DMS153 treated with DMSO at 0.1 percent for 48 hours (cell line): ENCODE measurements around the gene PPFIBP2.

Experiments used
- DNase-seq: peaks from one replicate; lab custom pipeline; 2025; ENCODE audit not compliant: unreplicated experiment; lab: John Stamatoyannopoulos, UW

PPFIBP2 gene

GRCh38 chr11:7595951-7596350 lies 82.2 kb downstream of the PPFIBP2 start:
- no peak for DNase-seq

DNA sequence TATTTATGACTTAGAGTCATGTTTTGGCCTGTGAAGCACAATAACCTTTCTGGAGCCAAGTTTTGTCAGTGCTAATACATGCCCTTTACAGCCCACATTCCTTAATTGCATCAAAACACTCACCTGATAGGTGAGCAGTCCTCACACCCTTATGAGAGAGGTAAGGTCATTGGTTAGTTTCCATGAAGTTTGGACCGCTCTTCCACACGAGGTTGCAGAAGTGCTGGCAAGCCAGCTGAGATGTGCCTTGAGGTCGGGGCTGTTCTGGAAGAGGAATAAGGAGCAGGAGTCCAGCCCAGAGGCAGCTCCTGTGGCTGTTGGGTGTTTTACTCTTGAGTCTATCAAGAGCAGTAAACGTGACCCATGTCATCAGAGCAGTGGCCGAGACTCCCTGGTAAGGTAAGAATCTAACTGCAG lies 83.2 kb downstream of the PPFIBP2 start:
- no peak for DNase-seq

DNA sequence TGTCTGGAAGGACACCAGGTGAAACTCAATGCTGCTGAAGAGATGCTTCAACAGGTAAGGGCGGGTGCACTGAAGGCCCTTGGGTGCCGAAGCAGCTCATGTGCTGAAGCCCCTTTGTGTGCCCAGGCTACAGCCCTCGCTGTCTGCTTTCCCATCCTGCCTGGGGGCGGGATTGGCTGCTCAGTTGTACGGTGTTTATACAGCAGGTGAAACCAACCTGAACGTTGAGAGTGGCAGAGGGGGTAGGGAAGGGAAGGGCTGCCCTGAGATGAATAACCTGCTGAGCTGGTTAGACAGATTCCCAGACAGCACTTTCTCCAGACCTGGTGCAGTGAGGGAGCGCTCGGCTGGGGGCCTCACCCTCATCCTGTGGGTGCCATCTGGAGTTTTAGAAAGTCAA lies 83.8 kb downstream of the PPFIBP2 start:
- peak; percentile 77 for DNase-seq

DNA sequence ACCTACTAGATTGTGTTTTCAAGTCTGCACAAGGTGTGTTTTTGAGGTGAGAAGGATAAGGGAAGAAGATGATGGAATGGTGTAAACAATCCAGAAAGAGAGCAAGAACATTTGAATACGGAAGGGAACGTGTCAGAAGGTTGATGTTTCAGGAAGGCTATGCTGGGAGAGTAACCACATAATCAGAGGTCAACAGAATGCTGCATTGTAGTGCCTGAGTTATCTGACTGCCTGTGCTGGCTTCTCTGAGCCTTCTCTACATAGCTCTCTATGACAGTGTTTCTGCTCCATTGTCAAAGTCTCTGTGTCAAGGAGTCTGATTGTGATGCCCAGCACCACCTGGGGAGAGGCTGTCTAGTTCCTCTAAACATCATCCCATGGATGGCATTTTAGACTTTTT lies 85.4 kb downstream of the PPFIBP2 start:
- no peak for DNase-seq

- DNase-seq = no peak
Measured at GRCh38 chr11:7600205-7600775, 86.5 kb downstream of the PPFIBP2 start.

GRCh38 chr11:7603031-7603781 lies 89.4 kb downstream of the PPFIBP2 start:
- no peak for DNase-seq

DNA sequence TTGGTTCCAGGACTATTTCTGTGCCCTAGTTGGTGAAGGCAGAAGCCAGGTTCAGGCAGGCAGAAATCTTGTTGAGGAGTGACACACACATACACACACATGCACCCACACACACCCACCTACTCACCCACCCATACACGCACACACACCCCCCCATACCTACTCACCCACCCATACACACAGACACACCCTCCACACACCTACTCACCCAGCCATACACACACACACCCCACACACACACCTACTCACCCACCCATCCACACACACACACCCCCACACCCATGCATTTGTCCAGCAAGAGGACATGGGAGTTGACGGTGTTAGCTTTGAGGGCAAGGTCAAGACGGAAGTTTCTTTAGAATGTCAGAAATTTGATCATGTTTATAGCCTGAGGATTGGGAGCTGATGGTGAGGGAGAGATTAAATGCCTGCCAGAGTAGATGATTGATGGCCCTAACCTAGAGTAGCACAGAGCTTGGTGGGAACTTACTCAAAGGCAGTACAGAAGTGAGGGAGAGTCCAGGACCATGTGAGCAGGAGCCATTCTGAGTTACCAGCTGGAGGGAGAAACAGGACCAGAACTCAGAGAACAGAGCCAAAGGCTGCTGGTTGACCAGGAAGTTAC lies 90.6 kb downstream of the PPFIBP2 start:
- no peak for DNase-seq

DNA sequence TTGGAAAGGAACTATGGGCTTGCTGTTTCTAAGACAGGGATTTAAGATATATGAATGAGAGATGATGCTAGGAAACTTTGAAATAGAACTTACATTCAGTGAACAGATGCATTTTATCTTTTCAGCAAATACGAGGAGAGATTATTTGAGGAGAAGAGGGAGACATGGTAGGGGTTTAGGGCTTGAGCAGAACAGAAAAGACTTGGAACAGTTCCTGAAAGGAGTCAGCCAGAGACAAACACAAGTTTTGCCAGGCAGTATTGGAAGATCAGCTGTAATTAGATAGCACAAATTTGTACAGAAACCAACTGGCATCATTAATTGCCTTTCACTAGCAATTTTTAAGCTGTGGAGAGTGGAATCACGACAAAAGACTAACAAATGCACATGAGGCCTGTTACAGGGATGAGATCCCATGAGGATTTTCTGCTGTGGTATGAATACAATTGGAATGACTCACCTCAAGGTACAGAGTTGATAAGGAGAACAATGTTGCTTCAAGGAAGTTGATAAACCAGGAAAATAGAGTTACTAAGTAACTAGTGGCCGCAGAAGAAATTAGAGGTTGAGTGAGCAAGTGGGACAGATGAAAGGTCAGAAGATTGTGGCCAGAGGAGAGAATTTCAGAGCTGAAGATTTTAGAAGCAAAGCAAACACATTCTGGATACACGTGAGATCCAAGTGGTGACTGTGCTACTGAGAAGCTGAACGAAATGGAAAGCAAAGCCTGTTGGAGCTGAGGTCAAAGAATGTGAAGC lies 91.6 kb downstream of the PPFIBP2 start:
- DNase-seq = no peak

DNA sequence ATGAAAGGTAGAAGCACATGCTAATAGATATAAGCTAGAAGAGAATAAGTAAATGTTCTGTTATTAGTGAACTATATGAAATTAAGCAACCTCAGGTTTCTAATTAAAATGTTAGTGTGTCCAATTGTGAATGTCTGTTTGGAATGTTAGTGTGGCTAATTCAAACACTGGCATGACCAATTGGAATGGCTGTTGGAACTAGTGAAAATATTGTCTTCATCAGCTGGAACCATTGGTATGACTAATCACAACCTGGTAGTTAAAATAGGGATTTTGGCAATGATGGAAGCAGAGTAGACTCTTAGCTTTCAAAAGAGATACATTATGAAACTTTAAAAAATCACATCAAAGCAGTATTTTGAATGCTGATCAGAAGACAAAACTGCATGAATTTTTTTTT lies 92.7 kb downstream of the PPFIBP2 start:
- no peak for DNase-seq

DNA sequence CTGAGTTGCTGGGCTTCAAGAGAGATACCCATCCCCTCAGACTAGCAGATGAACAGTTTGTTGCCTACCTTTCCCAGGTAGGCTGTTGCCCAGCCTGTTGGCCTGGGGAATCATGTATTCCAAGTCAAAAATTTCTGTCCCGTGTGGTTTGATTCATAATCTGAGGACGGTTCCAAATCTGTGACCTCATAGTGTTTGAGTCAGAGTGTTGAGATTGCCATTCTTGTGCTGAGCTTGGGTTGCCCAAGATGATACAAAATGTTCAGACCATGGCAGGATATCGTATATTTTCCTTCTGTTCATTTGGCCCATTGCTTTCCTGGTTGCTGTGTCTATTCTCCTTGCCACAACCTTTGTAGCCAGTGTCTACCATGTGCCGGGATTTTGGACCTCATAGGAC lies 95.2 kb downstream of the PPFIBP2 start:
- no peak for DNase-seq

- DNase-seq = no peak
Measured at GRCh38 chr11:7609521-7609920, 95.7 kb downstream of the PPFIBP2 start.

DNA sequence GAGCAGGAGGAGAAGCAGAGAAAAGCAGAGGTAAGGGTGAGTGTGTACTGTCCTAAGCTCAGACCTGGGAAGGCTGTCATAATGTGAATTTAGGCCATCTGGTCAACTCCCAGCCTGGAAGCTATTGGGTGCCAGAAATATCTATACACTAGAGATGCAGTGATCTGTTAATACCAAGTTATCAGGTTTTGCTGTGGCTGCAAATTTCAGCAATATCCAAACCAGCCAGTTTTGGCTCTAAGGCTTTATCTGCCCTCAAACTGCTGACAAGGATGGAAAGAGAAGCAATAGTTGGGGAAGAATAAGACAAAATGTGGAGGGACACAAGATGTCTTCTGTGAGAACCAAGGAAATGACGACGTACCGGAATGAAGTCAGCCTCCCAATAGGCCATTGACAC lies 96.6 kb downstream of the PPFIBP2 start:
- DNase-seq = no peak

GRCh38 chr11:7611411-7611810 lies 97.6 kb downstream of the PPFIBP2 start:
- no peak for DNase-seq

DNA sequence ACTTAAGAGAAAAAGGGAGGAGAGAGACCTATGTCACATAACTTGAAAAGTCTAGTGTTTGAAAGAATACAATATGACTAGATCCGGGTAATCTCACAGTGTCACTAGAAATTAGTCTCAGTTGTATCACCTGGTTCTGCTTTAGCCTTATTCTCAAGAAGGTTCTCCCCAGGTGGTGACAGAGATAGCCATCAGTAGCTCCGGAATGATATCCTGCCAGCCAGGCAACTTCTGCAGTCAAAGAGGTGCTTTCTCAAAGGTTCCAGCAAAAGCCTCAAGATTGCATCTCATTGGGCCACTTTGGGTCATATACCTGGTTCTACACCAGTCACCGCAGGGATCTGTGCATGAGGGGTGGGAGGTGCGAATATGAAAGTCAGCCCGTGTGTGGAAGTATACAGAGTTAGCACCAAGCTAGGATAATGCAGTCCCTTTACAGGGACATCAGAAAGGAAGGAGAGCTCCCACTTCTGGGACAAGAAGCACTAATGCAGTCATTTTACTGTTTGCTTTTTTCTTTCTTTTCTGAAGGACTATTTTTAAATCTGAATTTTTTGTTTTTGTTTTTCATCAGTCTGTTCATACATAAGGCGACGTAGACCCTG lies 98.4 kb downstream of the PPFIBP2 start:
- no peak for DNase-seq

DNA sequence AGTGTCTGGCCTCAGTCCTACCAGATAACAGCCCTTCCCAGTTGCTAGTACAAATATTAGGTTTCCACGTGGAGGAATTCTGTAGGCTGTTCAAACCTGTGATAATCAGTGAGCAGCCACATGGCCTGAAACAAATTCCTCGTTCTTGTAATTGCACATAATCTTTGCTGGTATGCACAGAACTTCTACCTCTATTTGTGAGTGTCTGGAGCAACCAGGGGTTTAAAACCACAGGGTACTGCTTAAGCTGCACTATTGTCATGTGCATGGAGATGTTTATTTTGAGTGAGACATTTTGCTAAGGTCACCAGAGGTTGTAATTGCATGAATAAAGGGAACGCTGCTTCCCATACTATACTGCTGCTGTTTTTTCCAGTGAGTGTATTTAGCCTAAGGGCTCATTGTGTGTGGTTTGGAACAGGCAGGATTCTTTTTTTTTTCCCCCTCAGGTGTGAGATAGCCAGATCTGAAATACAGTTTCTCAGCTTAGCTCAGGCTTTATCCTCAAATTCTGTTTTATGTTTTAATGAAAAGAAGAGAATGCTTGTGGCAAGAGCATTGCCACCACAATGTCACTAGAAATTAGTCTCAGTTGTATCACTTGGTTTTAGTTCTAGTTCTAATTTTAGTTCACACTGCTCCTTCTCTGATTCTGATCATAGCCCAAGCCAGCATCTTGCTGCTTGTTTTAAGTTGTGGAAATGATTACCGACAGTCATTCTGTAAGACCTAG lies 99.0 kb downstream of the PPFIBP2 start:
- no peak for DNase-seq

DNA sequence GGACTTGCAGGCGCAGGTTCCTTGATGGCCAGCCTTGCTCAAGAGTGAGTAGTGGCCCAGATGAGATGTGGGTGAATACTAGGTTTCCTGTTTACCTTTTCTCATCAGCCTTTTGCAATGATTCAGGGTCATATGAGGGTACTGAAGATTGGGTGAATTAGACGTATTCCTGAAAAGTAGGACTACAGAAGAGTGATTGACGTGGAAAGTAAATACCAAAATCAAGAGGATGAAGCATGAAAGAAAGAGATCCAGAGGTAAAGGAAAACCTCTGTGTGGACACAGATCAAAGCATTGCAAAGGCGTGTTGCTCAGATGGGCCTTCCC lies 99.6 kb downstream of the PPFIBP2 start:
- DNase-seq = no peak

DNA sequence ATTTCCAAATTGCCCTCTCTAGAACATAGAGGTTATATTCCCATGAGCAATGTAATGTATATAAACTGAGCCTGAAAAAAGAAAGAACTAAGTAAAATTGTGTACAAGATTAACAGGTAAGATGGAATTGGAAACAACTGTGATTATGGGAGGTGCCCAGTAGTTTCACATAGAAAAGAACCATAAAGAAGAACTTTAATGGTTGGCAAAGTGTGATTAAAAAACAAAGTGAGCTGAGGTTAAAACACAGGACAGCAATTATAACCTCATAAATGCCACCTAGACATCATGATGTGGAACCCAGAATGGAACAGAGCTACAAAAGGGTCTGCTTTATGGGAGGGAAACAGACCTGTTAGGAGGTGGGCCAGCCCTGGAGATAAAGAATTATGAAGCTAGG lies 100.9 kb downstream of the PPFIBP2 start:
- DNase-seq = no peak

DNA sequence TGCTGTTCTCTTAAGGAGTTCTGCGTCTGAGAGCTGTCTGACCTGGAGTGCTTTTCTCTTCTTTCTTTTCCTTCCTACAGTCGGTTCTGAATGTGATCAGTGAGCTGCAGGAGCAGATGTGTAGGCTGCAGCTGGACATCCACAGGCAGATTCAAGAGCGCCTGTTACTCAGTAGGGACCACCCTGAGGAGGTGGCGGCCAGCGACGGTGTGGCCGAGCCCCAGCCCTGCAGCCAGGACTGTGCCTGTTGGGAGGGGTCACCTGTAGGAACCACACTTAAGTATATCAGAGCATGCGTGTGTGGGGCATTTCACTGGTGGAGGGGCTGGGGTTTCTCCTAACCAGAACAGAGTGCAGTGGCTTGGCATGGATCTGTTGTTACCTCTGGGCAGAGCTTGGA lies 103.2 kb downstream of the PPFIBP2 start:
- DNase-seq = no peak

- DNase-seq = no peak
Measured at GRCh38 chr11:7619322-7619721, 105.5 kb downstream of the PPFIBP2 start.

DNA sequence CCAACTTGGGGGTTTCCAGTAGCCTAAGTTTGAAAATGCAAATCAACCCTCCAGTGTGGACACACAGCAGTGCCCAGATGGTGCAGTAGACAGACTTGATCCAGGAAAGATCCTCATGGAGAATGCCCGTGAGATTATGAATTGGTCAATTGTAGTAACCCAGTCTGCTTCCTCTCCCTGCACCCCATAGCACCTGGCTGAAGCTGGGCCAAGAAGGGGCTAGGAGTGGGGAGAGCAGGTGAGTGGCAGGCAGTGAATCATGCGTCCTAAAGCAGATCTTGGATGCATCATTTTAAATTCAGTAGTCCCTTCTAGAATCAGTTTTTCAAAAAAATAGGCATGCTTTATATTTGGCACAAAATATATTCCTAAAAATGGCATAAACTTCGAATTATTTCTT lies 107.3 kb downstream of the PPFIBP2 start:
- DNase-seq = no peak

GRCh38 chr11:7621554-7621953 lies 107.8 kb downstream of the PPFIBP2 start:
- DNase-seq = no peak
